Duodenal mucosa (tissue), 2 donors: Measurements from ENCODE around the gene NPM1.
"Not testable (repeated sequence)": the region's sequence is repeated elsewhere in the genome, so short reads cannot be mapped to it uniquely, and the experiment has no call there.

Source experiments
- H3K27ac ChIP-seq: one replicate; pipeline ENCODE4 v1.7.0; 2013; ENCODE audit warnings: low read depth, low read length
- H3K27me3 ChIP-seq, 2 donors: one replicate each; pipeline ENCODE4 v1.7.0; 2013; ENCODE audit warnings: low read length in 2 of 2, control low read depth in 1 of 2; ENCODE audit not compliant: insufficient read depth in 2 of 2, control insufficient read depth in 1 of 2
- H3K36me3 ChIP-seq, 2 donors: one replicate each; pipeline ENCODE4 v1.7.0; 2013; ENCODE audit warnings: low read length in 2 of 2, control low read depth in 1 of 2; ENCODE audit not compliant: insufficient read depth in 2 of 2, control insufficient read depth in 1 of 2
- H3K4me1 ChIP-seq, 2 donors: one replicate each; pipeline ENCODE4 v1.7.0; 2013; ENCODE audit warnings: low read length in 2 of 2, control low read depth in 1 of 2; ENCODE audit not compliant: insufficient read depth in 2 of 2, control insufficient read depth in 1 of 2
- H3K4me3 ChIP-seq, 2 donors: one replicate each; pipeline ENCODE4 v1.7.0; 2013; ENCODE audit warnings: low read length in 2 of 2, low read depth in 1 of 2
- H3K9ac ChIP-seq, 2 donors: one replicate each; pipeline ENCODE4 v1.7.0; 2013; ENCODE audit warnings: low read length in 2 of 2, low read depth in 1 of 2
- H3K9me3 ChIP-seq, 2 donors: one replicate each; pipeline ENCODE4 v1.7.0; 2013; ENCODE audit warnings: low read length in 2 of 2, control low read depth in 1 of 2; ENCODE audit not compliant: control insufficient read depth in 1 of 2

The NPM1 gene

DNA sequence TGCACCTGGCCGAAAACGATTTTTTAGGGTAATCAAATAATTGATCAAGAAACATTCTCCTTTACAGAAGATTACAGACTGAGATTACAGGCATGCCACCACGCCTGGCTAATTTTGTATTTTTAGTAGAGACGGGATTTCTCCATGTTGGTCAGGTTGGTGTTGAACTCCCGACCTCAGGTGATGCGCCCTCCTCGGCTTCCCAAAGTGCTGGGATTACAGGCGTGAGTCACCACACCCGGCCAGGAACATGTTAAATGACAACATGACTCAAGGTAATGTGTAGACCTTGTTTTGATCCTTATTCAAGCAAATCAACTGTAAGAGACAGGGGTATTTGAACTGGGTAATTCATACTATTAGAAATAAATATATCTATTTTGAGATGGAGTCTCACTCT lies 3.2 kb upstream of the NPM1 start:
- not testable (repeated sequence) for H3K36me3 ChIP-seq, H3K4me3 ChIP-seq, H3K27me3 ChIP-seq, H3K27ac ChIP-seq, H3K9ac ChIP-seq, H3K9me3 ChIP-seq
- H3K4me1 ChIP-seq, result peaks cover 6 to 15% of the 10 kb centered on the region in 2 donors

DNA sequence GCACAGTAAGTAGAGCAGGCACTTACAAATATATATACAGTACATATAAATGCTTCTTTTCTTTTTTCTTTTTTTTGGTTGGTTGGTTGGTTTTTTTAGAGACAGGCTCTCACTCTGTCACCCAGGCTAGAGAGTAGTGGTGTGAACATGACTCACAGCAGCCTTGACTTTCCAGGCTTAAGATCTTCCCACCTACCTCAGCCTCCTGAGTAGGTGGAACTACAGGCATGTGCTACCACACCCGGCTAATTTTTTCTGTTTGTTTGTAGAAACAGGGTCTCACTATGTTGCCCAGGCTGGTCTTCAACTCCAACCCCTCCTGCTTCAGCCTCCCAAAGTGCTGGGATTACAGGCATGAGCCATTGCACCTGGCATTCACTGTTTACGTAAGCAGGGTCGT lies 2.6 kb upstream of the NPM1 start:
- H3K4me1 ChIP-seq, result peaks cover 12 to 20% of the 10 kb centered on the region in 2 donors
- not testable (repeated sequence) for H3K27me3 ChIP-seq, H3K4me3 ChIP-seq, H3K9me3 ChIP-seq, H3K36me3 ChIP-seq, H3K9ac ChIP-seq, H3K27ac ChIP-seq

- H3K27me3 ChIP-seq, result no peaks in the 10 kb centered on the region
- no peak overlapping the region for H3K9ac ChIP-seq
- H3K4me1 ChIP-seq, result peaks cover 21 to 27% of the 10 kb centered on the region in 2 donors
- peak overlapping the region in 1 of 2 donors; percentile 98 for H3K4me3 ChIP-seq
- peaks cover 0 to 8% of the 10 kb centered on the region in 2 donors for H3K36me3 ChIP-seq
- no peaks in the 10 kb centered on the region for H3K9me3 ChIP-seq
- H3K27ac ChIP-seq, result no peak overlapping the region
These were observed 1.5 kb upstream of the NPM1 start for GRCh38 chr5:171386006-171386671.

GRCh38 chr5:171386861-171387344 lies 746 bp upstream of the NPM1 start:
- Histone ChIP-seq H3K27me3 (no peaks in the 10 kb centered on the region), H3K36me3 (peaks cover 0 to 16% of the 10 kb centered on the region in 2 donors), H3K9me3 (no peaks in the 10 kb centered on the region), H3K4me3 (peak overlapping the region; percentile 98), H3K4me1 (peaks cover 26 to 27% of the 10 kb centered on the region in 2 donors), H3K9ac (peak overlapping the region; percentile 87 to 98), H3K27ac (peak overlapping the region; percentile 76)

GRCh38 chr5:171387970-171388815 lies 544 bp downstream of the NPM1 start:
- Histone ChIP-seq H3K27me3 (no peaks in the 10 kb centered on the region), H3K4me3 (peak overlapping the region; percentile 77 to 98), H3K27ac (peak overlapping the region; percentile 80), H3K4me1 (peaks cover 26 to 30% of the 10 kb centered on the region in 2 donors), H3K9me3 (no peaks in the 10 kb centered on the region), H3K36me3 (peaks cover 6 to 29% of the 10 kb centered on the region in 2 donors), H3K9ac (peak overlapping the region; percentile 76 to 87)

DNA sequence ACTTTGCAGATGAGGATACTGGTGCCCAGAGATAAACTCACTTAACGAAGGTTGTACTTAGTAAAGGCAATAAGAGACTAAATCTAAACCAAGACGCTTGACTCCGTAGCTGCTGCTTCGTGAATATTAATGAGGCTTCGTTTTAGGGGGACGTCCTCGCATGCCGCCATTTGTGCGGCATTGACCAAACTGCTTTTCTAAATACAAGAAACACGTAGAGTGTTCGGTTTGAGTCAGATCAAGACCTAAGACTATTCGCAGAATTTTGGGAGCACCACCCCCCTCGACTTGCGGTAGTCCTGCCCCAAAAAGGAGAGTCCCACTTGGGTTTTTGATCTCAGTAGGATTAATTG lies 1.1 kb downstream of the NPM1 start:
- Histone ChIP-seq H3K36me3 (peaks cover 6 to 35% of the 10 kb centered on the region in 2 donors), H3K4me3 (peak overlapping the region; percentile 77 to 98), H3K27me3 (no peaks in the 10 kb centered on the region), H3K9me3 (no peaks in the 10 kb centered on the region), H3K4me1 (peaks cover 26 to 30% of the 10 kb centered on the region in 2 donors), H3K9ac (peak overlapping the region; percentile 55 to 87), H3K27ac (no peak overlapping the region)

- H3K4me3 ChIP-seq, result peak overlapping the region in 1 of 2 donors; percentile 30
- peaks cover 15 to 56% of the 10 kb centered on the region in 2 donors for H3K36me3 ChIP-seq
These were observed 3.4 kb downstream of the NPM1 start for GRCh38 chr5:171390883-171391677.

DNA sequence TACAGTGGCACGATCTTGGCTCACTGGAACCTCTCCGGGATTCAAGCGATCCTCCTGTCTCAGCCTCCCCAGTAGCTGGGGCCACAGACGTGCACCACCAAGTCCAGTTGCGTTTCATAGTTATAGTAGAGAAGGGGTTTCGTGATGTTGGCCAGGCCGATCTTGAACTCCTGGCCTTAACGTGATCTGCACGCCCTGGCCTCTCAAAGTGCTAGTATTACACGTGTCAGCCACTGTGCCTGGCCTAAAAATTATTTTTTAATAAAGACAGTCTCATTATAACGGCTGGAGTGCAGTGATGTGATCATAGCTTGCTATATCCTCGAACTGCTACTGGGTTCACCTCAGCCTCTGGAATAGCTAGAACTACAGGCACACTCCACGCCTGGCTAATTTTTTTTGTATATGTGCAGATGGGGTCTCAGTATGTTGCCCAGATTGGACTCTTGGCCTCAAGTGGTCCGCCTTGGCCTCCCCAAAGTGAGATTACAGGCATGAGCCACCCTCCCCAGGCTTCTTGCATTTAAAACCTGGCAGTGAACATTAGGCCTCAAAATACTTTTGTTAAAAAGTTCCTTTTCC lies 4.4 kb downstream of the NPM1 start:
- Histone ChIP-seq H3K4me3 (no peak overlapping the region), H3K27ac (no peak overlapping the region), H3K4me1 (peaks cover 25 to 26% of the 10 kb centered on the region in 2 donors), H3K9me3 (no peaks in the 10 kb centered on the region), H3K9ac (no peak overlapping the region), H3K27me3 (no peaks in the 10 kb centered on the region), H3K36me3 (peaks cover 15 to 66% of the 10 kb centered on the region in 2 donors)

More at GRCh38 chr5:171390883-171391677, 3.4 kb downstream of the NPM1 start:
- H3K9me3 ChIP-seq, result no peaks in the 10 kb centered on the region
- H3K27me3 ChIP-seq, result no peaks in the 10 kb centered on the region
- H3K27ac ChIP-seq, result no peak overlapping the region
- peaks cover 26 to 30% of the 10 kb centered on the region in 2 donors for H3K4me1 ChIP-seq
- peak overlapping the region in 1 of 2 donors; percentile 25 for H3K9ac ChIP-seq

GRCh38 chr5:171392585-171393159 lies 5.0 kb downstream of the NPM1 start:
- Histone ChIP-seq H3K4me3 (no peak overlapping the region), H3K27me3 (no peaks in the 10 kb centered on the region), H3K36me3 (peaks cover 15 to 69% of the 10 kb centered on the region in 2 donors), H3K9me3 (no peaks in the 10 kb centered on the region), H3K4me1 (peaks cover 25 to 26% of the 10 kb centered on the region in 2 donors), H3K9ac (no peak overlapping the region), H3K27ac (no peak overlapping the region)
